Breast epithelium (tissue), 3 donors: Measurements from ENCODE around the gene HTRA3.

ENCODE experiments used
- POLR2A ChIP-seq: fragments of 450-650 bp; IDR thresholded peaks from one replicate; pipeline ENCODE4 v1.6.1; 2016; ENCODE audit warnings: antibody characterized with exemption, mild to moderate bottlenecking, moderate library complexity
- POLR2AphosphoS5 ChIP-seq, 3 donors: sonication (generic); formaldehyde crosslinking; IDR thresholded peaks; one replicate each; pipeline ENCODE4 v1.6.1; 2017; ENCODE audit warnings: antibody characterized with exemption in 3 of 3

GRCh38 chr4:8355306-8355705, 85.8 kb downstream of the HTRA3 start:
- TF ChIP-seq POLR2AphosphoS5 (IDR thresholded peaks at IDR 0.05) = no peak
- no peak for TF ChIP-seq POLR2A
